ENCODE measurements around the gene ARID3C.

ARID3C gene

DNA sequence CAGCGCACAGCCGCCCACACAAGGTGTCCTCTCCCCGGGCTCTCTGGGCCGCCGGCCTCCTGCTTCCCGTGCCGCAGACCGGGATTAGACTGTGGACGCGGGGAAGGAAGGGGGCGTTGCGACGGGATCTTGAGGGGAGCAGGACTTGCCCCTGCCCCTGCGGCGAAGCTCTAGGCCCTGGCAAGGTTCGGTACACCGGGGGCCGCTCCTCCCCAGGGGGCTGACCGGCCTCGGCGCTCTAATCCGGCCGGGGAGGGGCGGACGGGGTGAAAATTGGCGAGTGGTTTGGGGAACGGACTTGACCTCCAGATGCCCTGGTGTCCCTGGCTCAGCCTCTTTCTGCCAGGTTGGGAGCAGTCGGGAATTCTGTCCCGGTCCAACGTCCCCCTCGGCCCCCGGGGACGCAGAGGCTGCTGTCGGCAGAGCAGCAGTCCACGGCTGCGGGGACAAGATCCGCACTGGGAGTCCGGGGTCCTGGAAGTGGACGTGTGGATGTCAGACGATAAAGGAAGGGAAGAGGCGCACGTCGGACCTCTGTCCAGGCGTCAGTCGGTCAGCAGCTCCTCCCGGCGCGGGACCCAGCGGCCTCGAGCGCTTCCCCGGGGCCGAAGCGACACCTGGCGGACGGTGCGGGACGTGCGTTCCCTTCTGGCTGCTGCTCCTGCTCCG lies 37.5 kb downstream of the ARID3C start (continued):
- TF ChIP-seq ZBTB17 (tag by site-specific recombination; IDR thresholded peaks at IDR 0.05) = peak; percentile 35; the same call in 1 of the 2 replicates
- TF ChIP-seq, protein P1, sequence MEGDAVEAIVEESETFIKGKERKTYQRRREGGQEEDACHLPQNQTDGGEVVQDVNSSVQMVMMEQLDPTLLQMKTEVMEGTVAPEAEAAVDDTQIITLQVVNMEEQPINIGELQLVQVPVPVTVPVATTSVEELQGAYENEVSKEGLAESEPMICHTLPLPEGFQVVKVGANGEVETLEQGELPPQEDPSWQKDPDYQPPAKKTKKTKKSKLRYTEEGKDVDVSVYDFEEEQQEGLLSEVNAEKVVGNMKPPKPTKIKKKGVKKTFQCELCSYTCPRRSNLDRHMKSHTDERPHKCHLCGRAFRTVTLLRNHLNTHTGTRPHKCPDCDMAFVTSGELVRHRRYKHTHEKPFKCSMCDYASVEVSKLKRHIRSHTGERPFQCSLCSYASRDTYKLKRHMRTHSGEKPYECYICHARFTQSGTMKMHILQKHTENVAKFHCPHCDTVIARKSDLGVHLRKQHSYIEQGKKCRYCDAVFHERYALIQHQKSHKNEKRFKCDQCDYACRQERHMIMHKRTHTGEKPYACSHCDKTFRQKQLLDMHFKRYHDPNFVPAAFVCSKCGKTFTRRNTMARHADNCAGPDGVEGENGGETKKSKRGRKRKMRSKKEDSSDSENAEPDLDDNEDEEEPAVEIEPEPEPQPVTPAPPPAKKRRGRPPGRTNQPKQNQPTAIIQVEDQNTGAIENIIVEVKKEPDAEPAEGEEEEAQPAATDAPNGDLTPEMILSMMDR (tag by site-specific recombination; IDR thresholded peaks at IDR 0.05) = peak; percentile 90
- 0 out of 2 replicates have a peak, but pooled peaks have one; percentile 53 for TF ChIP-seq BCL11A (tag by site-specific recombination; IDR thresholded peaks at IDR 0.05; ENCODE audit: low read depth)
- TF ChIP-seq ZNF23 (tag by site-specific recombination; IDR thresholded peaks at IDR 0.05; ENCODE audit: borderline replicate concordance) = no peak
- 0 out of 2 replicates have a peak, but pooled peaks have one; percentile 19 for TF ChIP-seq GLIS1 (tag by site-specific recombination; IDR thresholded peaks at IDR 0.05)
- peak; percentile 68; the same call in 1 of the 2 replicates for TF ChIP-seq ZNF600 (tag by site-specific recombination; IDR thresholded peaks at IDR 0.05)
- peak; percentile 52; the same call in 1 of the 2 replicates for TF ChIP-seq SP7 (tag by site-specific recombination; IDR thresholded peaks at IDR 0.05)
- no peak for TF ChIP-seq ZNF350 (tag by site-specific recombination; IDR thresholded peaks at IDR 0.05)

DNA sequence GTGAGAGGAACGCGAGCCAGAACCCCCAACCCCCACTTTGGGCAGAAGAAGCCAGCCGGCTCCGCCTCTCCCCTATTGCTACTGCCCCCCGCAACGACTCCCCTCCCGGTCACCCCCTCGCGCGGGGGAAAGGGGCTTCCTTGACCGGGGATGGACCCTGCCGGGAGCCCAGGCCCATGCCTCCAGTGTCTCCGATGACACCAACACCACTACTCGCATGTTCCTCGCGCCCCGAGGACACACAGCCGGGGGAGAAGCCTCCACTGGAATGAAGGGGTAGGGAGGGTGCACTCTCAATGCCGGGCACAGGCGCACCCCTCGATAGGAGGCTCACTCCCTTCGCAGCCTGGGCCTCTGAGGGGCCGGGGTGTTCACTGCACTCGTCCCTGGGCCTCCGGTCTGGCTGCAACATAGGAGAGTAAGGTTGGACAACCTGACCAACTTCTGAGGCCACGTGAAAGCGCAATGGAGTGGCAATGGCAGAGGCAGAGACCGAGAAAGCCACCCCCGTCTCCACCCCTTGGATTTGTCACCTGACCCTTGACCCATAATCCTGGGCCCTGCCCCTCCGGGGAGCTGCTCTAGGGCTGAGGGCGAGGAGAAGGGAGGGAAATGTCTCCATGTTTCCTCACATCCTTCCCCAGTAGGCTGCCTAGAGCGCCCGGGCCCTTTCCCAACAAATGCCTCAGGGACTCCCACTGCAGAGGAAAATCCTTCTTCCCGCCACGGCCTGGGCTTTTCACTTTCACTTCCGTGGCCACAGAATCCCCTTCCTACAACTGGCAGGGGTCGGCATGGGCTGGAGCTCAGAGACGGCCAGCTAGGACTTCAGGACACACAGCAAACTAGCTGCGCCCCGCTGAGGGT lies 38.3 kb downstream of the ARID3C start:
- no peaks in the 10 kb centered on the region for H3K9me3 ChIP-seq (ENCODE audit: control insufficient read depth, insufficient read depth, low read depth, low read length)
- no peak overlapping the region for H3K4me3 ChIP-seq (ENCODE audit: low read depth, low read length)
- TF ChIP-seq ZFP69B (tag by site-specific recombination; IDR thresholded peaks at IDR 0.05) (no peak), ZNF223 (tag by site-specific recombination; IDR thresholded peaks at IDR 0.05) (no peak), ZNF768 (tag by site-specific recombination; IDR thresholded peaks at IDR 0.05) (0 out of 2 replicates have a peak, but pooled peaks have one; percentile 66), ZNF184 (tag by site-specific recombination; IDR thresholded peaks at IDR 0.05) (no peak), MZF1 (tag by site-specific recombination; IDR thresholded peaks at IDR 0.05; ENCODE audit: borderline replicate concordance) (no peak)
- TF ChIP-seq, protein P2, sequence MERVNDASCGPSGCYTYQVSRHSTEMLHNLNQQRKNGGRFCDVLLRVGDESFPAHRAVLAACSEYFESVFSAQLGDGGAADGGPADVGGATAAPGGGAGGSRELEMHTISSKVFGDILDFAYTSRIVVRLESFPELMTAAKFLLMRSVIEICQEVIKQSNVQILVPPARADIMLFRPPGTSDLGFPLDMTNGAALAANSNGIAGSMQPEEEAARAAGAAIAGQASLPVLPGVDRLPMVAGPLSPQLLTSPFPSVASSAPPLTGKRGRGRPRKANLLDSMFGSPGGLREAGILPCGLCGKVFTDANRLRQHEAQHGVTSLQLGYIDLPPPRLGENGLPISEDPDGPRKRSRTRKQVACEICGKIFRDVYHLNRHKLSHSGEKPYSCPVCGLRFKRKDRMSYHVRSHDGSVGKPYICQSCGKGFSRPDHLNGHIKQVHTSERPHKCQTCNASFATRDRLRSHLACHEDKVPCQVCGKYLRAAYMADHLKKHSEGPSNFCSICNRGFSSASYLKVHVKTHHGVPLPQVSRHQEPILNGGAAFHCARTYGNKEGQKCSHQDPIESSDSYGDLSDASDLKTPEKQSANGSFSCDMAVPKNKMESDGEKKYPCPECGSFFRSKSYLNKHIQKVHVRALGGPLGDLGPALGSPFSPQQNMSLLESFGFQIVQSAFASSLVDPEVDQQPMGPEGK (tag by site-specific recombination; IDR thresholded peaks at IDR 0.05) = 0 out of 2 replicates have a peak, but pooled peaks have one; percentile 2
- no peaks in the 10 kb centered on the region for H3K4me1 ChIP-seq (ENCODE audit: control insufficient read depth, insufficient read depth, low read length)
- POLR2A ChIA-PET = interaction anchor here (2.2 kb wide), 1 partner anchor 43 kb away, joined by 7 read pairs; no protein-coding TSS in a partner anchor
- CTCF ChIA-PET = interaction anchor here (0.7 to 6.0 kb wide), 29 partner anchors 9 to 798 kb away, joined by 3 to 105 read pairs (median 12); no protein-coding TSS in a partner anchor
- no peak overlapping the region for H3K27ac ChIP-seq (ENCODE audit: extremely low read depth, low read depth, low read length)
- H3K36me3 ChIP-seq (ENCODE audit: control insufficient read depth in 2 of 2, insufficient read depth in 1 of 2, low read length in 2 of 2) = no peaks in the 10 kb centered on the region

DNA sequence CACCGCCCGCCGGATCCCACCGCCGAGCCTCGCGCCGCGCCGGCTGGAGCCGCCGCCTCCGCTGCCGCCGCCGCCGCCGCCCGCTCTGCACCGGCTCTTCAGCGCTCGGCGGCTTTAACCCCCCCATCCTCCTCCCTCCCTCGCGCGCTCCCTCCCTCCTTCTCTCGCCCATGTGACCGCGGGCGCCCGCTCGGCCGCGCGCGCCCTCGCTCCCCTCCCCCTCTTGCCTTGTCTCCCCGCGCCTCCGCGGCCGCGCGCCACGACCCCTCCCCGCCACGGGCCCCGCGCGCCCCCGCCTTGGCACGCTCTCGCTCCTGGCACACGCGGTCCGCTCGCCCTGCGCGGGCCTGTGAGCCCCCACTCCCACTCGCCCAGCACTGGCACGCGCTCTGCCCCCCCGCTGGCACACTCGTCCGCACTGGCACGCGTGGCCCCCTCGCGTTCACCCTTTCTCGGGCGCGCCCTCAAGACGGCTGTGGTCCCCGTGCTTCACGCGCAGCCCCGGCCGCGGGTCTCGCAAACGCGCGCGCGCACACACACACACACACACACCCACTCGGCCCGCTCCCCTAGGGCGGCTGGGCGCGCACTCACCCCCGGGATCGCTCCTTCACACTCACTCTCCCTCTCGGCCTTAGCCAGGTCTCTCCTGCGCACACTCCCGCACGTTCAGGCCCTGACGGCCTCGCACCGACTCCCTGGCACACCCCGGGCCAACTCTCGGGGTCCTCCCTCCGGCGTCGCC lies 39.1 kb downstream of the ARID3C start, which contains the start of gene CNTFR:
CNTFR (minus strand) TSS at position 89 of the 745 bp plus-strand sequence. CDS start 20,743 bp downstream, outside the sequence.
- ChIA-PET CTCF (interaction anchor here (0.6 to 1.3 kb wide), 2 partner anchors 41 to 154 kb away, joined by 3 to 4 read pairs; no protein-coding TSS in a partner anchor), POLR2A (no interaction called here)
- peak within 1 kb of the TSS; percentile 44 for H3K4me3 ChIP-seq (ENCODE audit: low read depth, low read length)
- no peaks in the 10 kb centered on the region for H3K4me1 ChIP-seq (ENCODE audit: control insufficient read depth, insufficient read depth, low read length)
- no peaks in the 10 kb centered on the region for H3K36me3 ChIP-seq (ENCODE audit: control insufficient read depth in 2 of 2, insufficient read depth in 1 of 2, low read length in 2 of 2)
- no peaks in the 10 kb centered on the region for H3K9me3 ChIP-seq (ENCODE audit: control insufficient read depth, insufficient read depth, low read depth, low read length)
- peak within 1 kb of the TSS; percentile 44; the same call in 1 of the 2 replicates for H3K27ac ChIP-seq (ENCODE audit: extremely low read depth, low read depth, low read length)
- TF ChIP-seq ZNF48 (tag by site-specific recombination; IDR thresholded peaks at IDR 0.05) (no peak), ZNF664 (tag by site-specific recombination; IDR thresholded peaks at IDR 0.05) (no peak), KLF7 (tag by site-specific recombination; IDR thresholded peaks at IDR 0.05; ENCODE audit: borderline replicate concordance) (no peak), ZFP69B (tag by site-specific recombination; IDR thresholded peaks at IDR 0.05) (no peak), GLI2 (tag by site-specific recombination; IDR thresholded peaks at IDR 0.05; ENCODE audit: borderline replicate concordance, low read depth) (no peak), HOXA7 (CRISPR knock-in tag; IDR thresholded peaks at IDR 0.05; ENCODE audit: borderline replicate concordance) (no peak), ZNF24 (tag by site-specific recombination; IDR thresholded peaks at IDR 0.05) (no peak)
- TF ChIP-seq, protein P3, sequence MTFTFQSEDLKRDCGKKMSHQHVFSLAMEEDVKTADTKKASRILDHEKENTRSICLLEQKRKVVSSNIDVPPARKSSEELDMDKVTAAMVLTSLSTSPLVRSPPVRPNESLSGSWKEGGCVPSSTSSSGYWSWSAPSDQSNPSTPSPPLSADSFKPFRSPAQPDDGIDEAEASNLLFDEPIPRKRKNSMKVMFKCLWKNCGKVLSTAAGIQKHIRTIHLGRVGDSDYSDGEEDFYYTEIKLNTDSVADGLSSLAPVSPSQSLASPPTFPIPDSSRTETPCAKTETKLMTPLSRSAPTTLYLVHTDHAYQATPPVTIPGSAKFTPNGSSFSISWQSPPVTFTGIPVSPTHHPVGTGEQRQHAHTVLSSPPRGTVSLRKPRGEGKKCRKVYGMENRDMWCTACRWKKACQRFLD (tag by site-specific recombination; IDR thresholded peaks at IDR 0.05) = no peak
- TF ChIP-seq, protein P4, sequence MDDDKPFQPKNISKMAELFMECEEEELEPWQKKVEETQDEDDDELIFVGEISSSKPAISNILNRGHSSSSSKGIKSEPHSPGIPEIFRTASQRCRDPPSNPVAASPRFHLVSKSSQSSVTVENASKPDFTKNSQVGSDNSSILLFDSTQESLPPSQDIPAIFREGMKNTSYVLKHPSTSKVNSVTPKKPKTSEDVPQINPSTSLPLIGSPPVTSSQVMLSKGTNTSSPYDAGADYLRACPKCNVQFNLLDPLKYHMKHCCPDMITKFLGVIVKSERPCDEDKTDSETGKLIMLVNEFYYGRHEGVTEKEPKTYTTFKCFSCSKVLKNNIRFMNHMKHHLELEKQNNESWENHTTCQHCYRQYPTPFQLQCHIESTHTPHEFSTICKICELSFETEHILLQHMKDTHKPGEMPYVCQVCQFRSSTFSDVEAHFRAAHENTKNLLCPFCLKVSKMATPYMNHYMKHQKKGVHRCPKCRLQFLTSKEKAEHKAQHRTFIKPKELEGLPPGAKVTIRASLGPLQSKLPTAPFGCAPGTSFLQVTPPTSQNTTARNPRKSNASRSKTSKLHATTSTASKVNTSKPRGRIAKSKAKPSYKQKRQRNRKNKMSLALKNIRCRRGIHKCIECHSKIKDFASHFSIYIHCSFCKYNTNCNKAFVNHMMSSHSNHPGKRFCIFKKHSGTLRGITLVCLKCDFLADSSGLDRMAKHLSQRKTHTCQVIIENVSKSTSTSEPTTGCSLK (tag by site-specific recombination; IDR thresholded peaks at IDR 0.05) = no peak
